OCI-LY3 (cell line): ENCODE data around the gene BAIAP2L2.

Experiments used
- H2AFZ ChIP-seq: fragments of 200-600, 300-600 bp; shearing (Covaris generic); 2 replicates; pipeline ENCODE4 v1.6.0; 2014; ENCODE audit warnings: antibody characterized with exemption, low read depth, low read length
- H3K27ac ChIP-seq: fragments of 200-600, 300-600 bp; sonication (generic); 2 replicates; pipeline ENCODE4 v1.5.1; 2014; ENCODE audit warnings: mild to moderate bottlenecking, low read length, moderate library complexity, mixed read lengths
- H3K27me3 ChIP-seq: fragments of 200-600, 300-600 bp; sonication (generic); 2 replicates; pipeline ENCODE4 v1.6.1; 2014; ENCODE audit warnings: low read depth, low read length, mixed read lengths
- H3K36me3 ChIP-seq: fragments of 200-600, 300-600 bp; sonication (generic); replicated peaks from 2 replicates; pipeline ENCODE3; 2014; ENCODE audit warnings: low read depth, low read length, mixed read lengths
- H3K4me1 ChIP-seq: fragments of 300-600, 200-600 bp; sonication (generic); 2 replicates; pipeline ENCODE4 v1.6.1; 2014; ENCODE audit warnings: low read length, mixed read lengths
- H3K4me2 ChIP-seq: fragments of 200-600, 300-600 bp; sonication (generic); 2 replicates; pipeline ENCODE4 v1.6.1; 2014; ENCODE audit warnings: low read length, mixed read lengths
- H3K4me3 ChIP-seq: fragments of 300-600, 200-600 bp; sonication (generic); 2 replicates; pipeline ENCODE4 v1.5.1; 2014; ENCODE audit warnings: antibody characterized with exemption, mild to moderate bottlenecking, low read length, moderate library complexity
- H3K79me2 ChIP-seq: fragments of 300-600, 200-600 bp; shearing (Covaris generic); 2 replicates; pipeline ENCODE4 v1.6.1; 2014; ENCODE audit warnings: mild to moderate bottlenecking, low read length, mixed read lengths
- H3K9ac ChIP-seq: fragments of 300-600, 200-600 bp; shearing (Covaris generic); 2 replicates; pipeline ENCODE4 v1.6.0; 2014; ENCODE audit warnings: mild to moderate bottlenecking, low read length, moderate library complexity
- H3K9me3 ChIP-seq: fragments of 200-600, 300-600 bp; shearing (Covaris generic); 2 replicates; pipeline ENCODE4 v1.6.1; 2014; ENCODE audit warnings: low read length, mixed read lengths; ENCODE audit not compliant: insufficient read depth
- H4K20me1 ChIP-seq: fragments of 200-600, 300-600 bp; sonication (generic); 2 replicates; pipeline ENCODE4 v1.6.1; 2016; ENCODE audit warnings: low read length, mixed read lengths; ENCODE audit not compliant: insufficient read depth
- EZH2phosphoT487 ChIP-seq: fragments of 200-600 bp; shearing (Covaris generic); IDR thresholded peaks from 2 replicates; pipeline ENCODE4 v1.6.1; 2018; ENCODE audit warnings: antibody characterized with exemption, mixed run types, low read depth
- TF ChIP-seq, protein P1 (sequence below): fragments of 200-600, 300-600 bp; sonication (generic); IDR thresholded peaks from 2 replicates; pipeline ENCODE4 v1.5.1; 2014; ENCODE audit warnings: antibody characterized with exemption, low read length, low read depth

Gene BAIAP2L2

DNA sequence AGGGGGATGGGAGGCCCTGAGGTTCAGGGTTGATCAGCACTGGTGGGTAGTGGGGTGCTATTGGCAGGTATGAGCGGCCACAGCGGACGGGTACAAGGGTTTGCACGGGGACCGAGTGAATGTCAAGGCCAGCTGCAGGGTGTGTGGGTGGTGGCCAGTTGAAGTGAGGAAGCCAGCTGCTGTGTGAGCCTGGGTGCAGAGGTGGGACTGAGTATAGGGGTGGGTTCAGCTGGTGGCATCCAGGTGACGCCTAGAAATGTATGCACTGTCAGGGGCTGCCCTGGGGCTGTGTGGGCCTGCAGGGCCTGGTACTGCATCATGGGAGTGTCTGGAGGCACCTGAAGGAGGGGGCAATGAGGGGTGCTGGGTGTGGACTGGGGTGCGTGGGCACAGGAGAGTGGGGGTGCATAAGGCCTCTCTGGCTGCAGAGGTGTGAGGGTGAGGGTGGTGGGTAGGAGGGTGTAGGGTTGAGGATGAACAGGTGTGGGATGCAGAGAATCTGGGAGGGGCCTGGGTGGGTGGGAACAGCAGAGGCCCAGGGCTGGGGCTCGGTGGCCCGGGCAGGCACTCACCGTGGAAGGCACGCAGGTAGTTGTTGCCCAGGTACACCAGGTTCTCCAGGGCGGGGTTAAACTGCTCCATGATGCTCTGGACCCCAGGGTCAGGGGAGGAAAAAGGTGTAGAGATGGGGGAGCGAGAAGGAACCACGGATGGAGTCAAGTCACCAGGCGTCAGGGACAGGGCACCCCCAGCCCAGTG is 1.7 kb downstream of the BAIAP2L2 start:
- Histone ChIP-seq H3K79me2 (no peaks in the 10 kb centered on the region), H3K9me3 (no peaks in the 10 kb centered on the region), H3K4me2 (no peak overlapping the region), H3K27ac (no peak overlapping the region), H3K4me3 (no peak overlapping the region), H4K20me1 (no peaks in the 10 kb centered on the region), H3K4me1 (peaks cover 6% of the 10 kb centered on the region), H3K27me3 (no peaks in the 10 kb centered on the region), H3K9ac (no peak overlapping the region), H2AFZ (no peak overlapping the region), H3K36me3 (no peaks in the 10 kb centered on the region)
- TF ChIP-seq EZH2phosphoT487, result no peak
- TF ChIP-seq, protein P1, sequence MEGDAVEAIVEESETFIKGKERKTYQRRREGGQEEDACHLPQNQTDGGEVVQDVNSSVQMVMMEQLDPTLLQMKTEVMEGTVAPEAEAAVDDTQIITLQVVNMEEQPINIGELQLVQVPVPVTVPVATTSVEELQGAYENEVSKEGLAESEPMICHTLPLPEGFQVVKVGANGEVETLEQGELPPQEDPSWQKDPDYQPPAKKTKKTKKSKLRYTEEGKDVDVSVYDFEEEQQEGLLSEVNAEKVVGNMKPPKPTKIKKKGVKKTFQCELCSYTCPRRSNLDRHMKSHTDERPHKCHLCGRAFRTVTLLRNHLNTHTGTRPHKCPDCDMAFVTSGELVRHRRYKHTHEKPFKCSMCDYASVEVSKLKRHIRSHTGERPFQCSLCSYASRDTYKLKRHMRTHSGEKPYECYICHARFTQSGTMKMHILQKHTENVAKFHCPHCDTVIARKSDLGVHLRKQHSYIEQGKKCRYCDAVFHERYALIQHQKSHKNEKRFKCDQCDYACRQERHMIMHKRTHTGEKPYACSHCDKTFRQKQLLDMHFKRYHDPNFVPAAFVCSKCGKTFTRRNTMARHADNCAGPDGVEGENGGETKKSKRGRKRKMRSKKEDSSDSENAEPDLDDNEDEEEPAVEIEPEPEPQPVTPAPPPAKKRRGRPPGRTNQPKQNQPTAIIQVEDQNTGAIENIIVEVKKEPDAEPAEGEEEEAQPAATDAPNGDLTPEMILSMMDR, result no peak

DNA sequence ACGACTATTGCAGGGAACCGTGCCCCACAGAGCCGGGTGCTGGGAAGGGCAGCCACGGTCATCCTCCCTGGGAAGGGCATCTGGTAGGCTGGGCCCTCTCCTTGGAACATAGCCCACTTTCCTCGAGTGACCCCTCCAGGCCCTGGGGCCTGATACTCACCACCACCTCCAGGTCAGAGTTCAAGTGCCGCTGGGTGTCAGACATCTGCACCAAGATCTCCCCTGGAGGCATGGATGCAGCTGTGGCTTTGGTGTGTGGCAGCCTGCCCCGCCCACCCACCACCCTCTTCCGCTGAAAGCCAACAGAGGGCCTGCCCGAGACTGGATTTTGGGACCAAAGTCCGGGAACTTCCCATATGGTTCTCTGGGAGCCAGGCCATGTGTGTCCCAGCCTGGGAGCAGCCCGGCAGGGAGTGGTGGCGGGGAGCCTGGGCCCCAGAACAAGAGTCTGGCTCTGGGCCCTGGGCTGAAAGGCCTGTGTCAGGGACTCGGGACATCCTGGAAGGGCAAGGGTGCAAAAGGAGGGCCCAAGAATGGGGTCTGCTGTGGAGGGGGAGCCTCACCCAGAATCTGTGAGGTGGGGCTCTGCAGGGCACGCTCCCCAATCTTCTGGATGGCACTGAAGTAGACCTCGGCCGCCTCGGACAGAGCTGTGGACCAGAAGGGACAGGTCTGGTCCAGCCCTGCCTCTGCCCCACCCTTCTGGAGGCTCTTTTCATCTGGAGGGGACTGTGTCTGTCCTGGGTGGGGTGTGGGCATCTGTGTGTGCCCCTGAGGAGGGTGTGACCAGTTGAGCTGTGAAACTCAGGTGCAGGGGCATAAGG is 2.6 kb downstream of the BAIAP2L2 start:
- H3K4me3 ChIP-seq, result no peak overlapping the region
- H3K4me1 ChIP-seq, result peaks cover 6% of the 10 kb centered on the region
- H3K4me2 ChIP-seq, result no peak overlapping the region
- no peak overlapping the region for H3K9ac ChIP-seq
- no peak overlapping the region for H2AFZ ChIP-seq
- H3K79me2 ChIP-seq, result no peaks in the 10 kb centered on the region
- TF ChIP-seq EZH2phosphoT487, result no peak
- TF ChIP-seq, protein P1, result no peak
- H3K27ac ChIP-seq, result no peak overlapping the region
- H4K20me1 ChIP-seq, result no peaks in the 10 kb centered on the region
- no peaks in the 10 kb centered on the region for H3K27me3 ChIP-seq
- no peaks in the 10 kb centered on the region for H3K36me3 ChIP-seq
- H3K9me3 ChIP-seq, result no peaks in the 10 kb centered on the region

DNA sequence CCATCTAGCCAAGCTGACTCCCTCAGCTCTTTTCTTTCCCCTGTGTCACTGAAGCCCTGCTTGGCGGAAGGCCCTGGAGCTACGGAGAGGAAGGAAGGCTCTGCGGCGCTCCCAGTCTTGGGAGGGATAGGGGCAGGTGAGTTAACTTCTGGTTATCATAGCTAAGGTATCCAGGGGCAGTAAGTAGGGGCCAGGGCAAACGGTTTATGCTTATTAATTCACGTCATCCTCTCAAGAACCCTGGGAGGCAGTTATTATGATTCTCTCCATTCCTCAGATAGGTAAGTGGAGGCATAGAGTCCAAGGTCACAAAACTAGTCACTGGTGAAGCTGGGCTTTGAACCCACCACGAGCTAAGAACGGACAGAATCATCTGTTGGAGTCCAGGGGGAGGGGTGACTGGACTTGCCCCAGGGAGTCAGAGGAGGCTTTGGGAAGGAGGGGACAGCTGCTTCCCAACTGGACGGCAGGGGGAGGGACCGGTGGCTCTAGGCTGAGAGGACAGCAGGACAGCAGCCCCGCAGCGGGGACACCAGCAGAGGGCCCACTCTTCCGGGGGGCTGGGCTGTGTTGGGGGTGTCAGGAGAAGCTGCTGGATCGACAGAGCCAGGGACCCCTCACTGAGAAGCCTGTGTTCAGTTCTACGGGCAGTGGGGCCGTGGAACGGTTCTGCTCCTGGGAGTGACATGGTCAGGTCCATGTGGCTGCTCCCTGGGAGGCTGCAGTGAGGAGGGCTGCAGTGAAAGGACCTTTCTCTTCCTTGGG is 3.5 kb downstream of the BAIAP2L2 start:
- Histone ChIP-seq H3K27ac (no peak overlapping the region), H3K4me1 (peaks cover 6% of the 10 kb centered on the region), H3K79me2 (no peaks in the 10 kb centered on the region), H3K36me3 (no peaks in the 10 kb centered on the region), H3K4me2 (no peak overlapping the region), H4K20me1 (no peaks in the 10 kb centered on the region), H2AFZ (no peak overlapping the region), H3K9me3 (no peaks in the 10 kb centered on the region), H3K9ac (no peak overlapping the region), H3K4me3 (no peak overlapping the region), H3K27me3 (no peaks in the 10 kb centered on the region)
- no peak for TF ChIP-seq EZH2phosphoT487
- TF ChIP-seq, protein P1, result no peak

DNA sequence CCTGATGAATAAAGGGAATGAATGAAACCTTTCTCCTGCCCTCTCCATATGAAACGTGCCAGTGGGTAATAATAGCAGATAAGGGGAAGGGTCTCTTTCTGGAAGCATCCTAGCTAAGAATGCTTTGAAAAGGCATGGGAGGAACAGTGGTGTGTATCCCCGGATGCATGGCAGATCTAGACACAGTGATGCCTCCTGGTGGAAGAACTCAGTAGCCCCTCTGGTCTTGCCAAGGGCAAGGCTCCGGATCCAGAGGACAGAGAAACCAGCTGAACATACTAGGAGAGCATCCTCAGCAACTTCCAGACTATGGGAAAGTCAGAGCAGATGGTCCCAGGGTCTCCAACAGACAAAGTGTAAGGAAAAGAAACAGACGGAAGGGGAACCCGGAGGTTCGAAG is 6.4 kb downstream of the BAIAP2L2 start:
- no peaks in the 10 kb centered on the region for H3K79me2 ChIP-seq
- H3K36me3 ChIP-seq, result no peaks in the 10 kb centered on the region
- no peaks in the 10 kb centered on the region for H4K20me1 ChIP-seq
- H3K4me1 ChIP-seq, result peaks cover 6% of the 10 kb centered on the region
- H3K27me3 ChIP-seq, result no peaks in the 10 kb centered on the region
- H3K27ac ChIP-seq, result no peak overlapping the region
- H3K9ac ChIP-seq, result no peak overlapping the region
- no peak overlapping the region for H2AFZ ChIP-seq
- TF ChIP-seq, protein P1, result peak; percentile 39
- TF ChIP-seq EZH2phosphoT487, result no peak
- H3K4me2 ChIP-seq, result no peak overlapping the region
- no peak overlapping the region for H3K4me3 ChIP-seq
- no peaks in the 10 kb centered on the region for H3K9me3 ChIP-seq
